NCI-H146 treated with DMSO at 0.1 percent for 48 hours (cell line): ENCODE data around the gene PLEKHA4.

Experiments
- DNase-seq: peaks from one replicate; lab custom pipeline; 2025; ENCODE audit not compliant: unreplicated experiment; lab: John Stamatoyannopoulos, UW

The PLEKHA4 gene

DNA sequence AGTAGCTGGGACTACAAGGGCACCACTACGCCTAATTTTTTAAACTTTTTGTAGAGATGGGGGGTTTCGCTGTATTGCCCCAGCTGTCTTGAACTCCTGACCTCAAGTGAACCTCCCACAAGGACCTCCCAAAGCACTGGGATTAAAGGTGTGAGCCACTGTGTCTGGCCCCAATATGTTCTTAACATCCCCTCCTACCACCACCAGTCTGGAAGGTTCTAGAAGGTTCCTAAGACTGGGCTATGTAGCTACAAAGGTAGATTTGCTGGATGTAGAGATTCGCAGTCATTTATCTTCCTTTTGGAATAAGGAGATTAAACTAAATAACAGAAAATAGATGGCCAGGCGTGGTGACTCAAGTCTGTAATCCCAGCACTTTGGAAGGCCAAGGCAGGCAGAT lies 37.5 kb downstream of the PLEKHA4 start:
- no peak for DNase-seq

DNA sequence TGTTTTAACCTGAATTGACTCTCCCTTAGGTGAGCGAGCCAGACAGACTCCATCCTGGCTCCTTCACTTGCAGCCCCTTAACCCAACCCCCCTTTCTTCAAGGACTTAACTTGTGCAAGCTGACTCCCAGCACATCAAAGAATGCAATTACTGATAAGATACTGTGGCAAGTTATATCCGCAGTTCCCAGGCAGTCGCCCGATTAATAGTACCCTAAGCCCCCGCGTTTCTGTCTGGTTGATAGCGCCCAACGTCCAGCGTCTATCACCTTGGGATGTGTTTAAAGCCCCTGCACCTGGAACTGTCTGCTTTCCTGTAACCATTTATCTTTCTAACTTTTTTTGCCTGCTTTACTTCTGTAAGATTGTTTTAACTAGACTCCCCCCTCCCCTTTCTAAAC lies 38.3 kb downstream of the PLEKHA4 start:
- DNase-seq: no peak

DNA sequence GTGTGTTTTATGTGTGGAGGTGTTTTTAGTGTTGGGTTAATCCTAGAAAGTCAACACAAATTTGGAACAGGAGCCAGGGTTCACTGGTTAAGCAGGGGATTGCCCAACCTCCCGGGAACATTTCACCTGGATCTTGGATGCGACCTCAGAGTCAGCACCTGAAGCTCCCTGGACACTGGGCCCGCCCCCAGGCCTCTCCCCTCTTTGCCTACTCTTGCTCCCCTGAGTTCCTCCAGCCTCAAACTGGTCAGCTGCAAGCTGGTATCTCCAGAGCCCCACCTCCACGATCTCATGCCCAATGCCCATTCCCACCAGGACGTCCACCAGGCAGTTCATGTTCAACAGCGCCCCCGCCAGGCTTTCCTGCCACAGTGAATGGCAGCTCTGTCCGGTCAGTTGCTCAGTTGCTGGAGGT lies 41.8 kb downstream of the PLEKHA4 start:
- DNase-seq: no peak

DNA sequence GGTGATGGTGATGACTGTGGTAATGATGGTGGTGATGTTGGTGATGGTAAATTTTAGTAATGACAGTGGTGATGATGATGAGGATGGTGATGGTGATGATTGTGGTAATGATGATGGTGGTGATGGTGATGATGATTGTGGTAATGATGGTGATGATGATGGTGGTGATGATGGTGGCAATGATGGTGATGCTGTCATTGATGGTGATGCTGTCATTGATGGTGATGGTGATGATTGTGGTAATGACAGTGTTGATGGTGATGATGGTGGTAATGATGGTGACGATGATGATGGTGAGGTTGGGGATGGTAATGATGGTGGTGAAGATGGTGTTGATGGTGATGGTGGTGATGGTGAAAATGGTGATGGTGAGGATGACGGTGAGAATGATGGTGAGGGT lies 45.9 kb downstream of the PLEKHA4 start:
- DNase-seq: no peak

DNA sequence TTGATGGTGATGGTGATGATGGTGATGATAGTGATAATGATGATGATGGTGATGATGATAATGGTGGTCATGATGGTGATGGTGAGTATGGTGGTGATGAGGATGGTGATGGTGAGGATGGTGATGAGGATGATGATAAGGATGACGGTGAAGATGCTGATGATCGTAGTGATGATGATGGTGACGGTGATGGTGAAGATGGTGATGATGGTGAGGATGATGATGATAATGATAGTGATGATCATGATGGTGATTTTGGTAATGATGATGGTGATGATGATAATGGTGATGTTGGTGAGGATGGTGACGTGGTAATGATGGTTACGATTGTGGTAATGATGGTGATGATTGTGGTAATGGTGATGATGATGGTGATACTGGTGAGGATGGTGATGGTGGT lies 46.8 kb downstream of the PLEKHA4 start:
- DNase-seq: no peak

DNA sequence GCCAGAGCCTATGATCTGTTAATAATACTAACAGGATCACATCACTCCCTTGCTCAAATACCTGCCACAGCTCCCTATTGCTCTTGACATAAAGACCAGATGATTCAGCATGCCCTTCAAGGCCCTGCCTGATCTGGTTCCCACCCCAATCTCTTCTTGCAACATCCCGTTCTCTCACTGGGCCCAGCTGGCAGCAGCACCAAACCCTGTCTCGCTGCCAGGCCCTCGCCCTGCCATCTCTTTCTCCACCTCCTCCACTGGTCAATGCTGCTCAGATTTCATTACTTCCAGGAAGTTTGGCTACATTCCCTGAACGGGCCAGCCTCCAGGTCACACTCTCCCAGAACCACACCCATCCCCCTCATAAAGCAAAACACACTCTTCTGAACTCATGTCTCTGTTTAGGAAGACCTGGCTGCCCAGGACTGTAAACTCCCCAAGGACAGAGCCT lies 49.0 kb downstream of the PLEKHA4 start:
- no peak for DNase-seq

DNA sequence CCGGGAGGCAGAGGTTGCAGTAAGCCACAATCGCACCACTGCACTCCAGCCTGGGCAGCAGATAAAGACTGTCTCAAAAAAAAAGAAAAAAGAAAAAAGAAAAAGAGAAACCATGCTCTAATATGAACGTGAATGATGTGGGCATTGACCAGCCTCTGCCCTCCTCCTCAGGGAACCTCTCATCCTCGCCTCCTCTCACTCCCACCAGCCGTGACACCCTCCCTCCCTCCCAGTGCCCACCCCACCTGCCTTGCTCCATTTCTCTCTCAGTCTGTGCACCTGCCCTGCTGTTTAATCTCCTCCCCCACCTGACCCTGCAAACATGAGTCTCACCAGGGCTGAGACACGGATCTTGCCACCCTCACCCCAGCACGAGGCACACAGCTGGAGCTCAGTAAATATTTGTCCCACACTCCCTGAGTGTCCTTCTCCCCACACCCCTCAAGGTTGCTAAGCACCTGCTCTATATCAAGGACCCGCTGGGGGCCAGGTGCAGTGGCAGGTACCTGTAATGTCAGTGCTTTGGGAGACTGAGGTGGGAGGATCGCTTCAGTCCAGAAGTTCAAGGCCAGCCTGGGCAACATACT lies 50.1 kb downstream of the PLEKHA4 start:
- DNase-seq: peak; percentile 99

DNA sequence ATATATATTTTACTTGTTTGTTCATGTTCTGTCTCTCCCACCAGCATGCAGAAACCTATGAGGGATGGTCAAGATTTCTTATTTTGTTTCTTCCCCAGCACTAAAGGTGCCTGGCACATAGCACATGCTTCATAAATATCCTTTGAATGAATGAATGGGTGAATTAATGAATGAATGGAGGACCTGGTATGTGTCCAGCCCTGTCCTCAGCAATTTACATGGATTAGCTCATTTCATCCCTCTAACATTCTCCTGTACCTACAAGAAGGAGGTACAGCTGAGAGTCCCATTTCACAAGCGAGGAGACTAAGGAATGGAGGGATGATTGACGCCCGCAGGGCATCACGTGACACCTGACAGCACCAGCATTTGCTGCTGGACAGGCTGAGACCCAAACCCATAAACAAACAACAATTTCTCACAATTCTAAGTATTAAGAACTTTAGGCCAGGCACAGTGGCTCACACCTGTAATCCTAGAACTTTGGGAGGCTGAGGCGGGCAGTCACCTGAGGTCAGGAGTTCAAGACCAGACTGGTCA lies 50.8 kb downstream of the PLEKHA4 start:
- no peak for DNase-seq

DNA sequence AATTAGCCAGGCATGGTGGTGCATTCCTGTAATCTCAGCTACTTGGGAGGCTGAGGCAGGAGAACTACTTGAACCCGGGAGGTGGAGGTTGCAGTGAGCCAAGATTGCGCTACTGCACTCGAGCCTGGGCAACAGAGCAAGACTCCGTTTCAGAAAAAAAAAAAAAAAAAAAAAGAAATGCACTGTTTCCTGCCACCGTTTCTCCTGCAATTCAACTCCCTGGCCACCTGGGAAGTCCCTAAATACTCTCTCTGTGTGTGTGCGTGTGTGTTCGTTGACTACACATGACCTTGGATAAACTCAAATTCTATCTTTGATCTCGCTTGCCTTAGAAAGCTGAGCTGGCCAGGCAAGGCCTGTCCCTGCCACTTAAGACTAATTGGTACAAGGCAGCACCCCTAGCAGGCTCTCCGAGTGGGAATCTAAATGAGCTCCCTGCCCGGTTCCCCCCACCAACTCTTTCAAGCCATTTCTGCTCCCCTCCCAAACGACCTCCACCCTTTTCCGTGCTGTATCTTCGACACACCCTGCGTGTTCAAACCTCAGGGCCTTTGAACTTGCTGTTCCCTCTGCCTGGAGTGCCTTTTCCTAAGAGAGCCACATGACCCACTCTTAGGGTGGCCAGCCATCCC lies 52.4 kb downstream of the PLEKHA4 start:
- peak; percentile 82 for DNase-seq

DNA sequence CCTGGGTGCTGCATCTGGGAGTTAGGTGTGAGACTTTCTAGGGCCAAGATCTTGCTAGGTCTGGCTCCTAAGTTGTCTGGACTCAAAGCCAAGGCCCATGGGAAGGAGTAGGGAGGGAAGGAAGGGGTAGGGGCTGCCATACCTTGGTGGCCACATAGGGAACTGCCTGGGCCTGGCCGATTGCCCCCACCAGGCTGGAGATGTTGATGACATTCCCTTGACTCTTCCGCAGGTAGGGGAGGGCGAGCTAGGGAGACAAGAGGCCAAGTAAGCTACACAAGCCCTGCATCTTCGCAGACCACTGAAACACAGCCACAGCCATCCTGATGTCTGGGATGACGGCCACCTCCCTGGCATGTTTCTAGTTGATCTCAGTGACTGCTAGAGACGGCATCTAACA lies 53.5 kb downstream of the PLEKHA4 start:
- no peak for DNase-seq

DNA sequence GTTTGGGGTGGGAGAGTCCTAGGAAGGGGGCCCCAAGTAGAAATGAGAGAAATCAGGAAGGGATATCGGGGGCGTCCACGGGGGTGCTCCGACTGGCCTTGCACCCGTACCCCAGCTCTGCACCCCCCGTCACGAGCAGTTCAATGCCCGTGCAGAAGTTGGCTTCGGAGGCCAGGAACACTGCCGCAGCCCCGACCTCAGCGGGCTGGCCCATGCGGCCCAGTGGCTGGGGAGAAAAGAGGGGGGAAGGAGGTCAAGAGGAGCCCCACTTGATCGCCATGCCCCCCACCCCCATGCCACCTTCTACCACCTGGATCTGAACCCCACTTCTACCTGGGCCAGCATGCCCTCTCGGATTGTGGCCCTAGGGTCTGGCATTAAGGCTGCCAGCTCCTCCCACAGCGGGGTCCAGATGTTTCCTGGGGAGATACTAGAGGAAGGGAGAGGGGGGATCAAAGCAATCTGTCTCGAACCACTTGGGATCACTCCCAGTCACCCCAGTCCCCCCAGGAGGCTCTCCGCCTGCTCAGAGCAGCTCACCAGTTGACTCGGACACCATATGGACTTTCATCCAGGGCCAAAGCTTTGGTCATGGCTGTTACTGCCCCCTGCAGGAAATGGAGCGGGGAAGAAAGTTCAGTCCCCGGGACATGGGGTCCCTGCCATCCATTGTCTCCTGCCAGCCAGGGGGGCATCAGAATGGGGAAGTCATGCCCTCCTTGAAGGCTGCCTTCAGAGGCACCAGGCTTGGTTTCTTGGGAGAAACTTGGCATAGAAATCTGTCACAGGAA lies 55.1 kb downstream of the PLEKHA4 start:
- DNase-seq: no peak

DNA sequence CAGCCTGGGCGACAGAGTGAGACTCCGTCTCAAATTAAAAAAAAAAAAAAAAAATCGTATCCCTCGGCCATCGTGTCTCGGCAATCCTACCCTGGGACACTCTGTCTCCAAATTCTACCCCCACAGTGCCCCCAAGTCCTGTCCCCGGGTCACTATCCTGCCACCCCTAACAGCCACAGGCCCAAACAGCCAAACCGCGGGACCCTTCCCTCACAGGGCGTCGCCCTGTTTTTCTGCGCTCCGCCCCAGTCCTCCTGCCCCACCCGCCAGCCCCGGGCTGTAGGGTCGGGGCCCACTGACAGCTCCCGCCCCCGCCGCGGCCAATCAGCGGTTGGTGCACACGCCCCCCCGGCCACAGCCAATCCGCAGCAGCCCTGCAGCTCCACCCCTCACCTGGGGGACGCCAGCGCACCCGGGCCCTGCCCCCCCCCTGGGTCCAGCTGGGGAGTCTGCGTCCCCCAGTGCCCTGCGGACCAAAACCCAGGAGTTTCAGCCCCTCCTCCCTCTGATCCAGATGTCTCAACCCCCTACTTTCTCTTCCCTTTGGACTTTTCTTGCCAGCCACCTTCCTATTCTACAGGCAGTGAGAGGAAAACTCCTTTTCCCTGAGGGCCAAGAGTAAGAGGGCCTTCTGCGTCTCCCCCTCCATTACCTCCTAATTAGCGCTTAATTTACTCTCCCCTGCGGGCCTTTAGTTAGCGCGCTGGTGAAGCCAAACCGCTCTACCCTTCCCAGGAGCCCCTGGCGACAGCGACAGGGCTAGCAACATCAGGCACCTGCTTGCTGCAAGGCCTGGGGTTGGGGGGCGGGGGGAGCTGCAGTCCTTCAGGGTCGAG lies 56.1 kb downstream of the PLEKHA4 start:
- DNase-seq: peak; percentile 92

DNA sequence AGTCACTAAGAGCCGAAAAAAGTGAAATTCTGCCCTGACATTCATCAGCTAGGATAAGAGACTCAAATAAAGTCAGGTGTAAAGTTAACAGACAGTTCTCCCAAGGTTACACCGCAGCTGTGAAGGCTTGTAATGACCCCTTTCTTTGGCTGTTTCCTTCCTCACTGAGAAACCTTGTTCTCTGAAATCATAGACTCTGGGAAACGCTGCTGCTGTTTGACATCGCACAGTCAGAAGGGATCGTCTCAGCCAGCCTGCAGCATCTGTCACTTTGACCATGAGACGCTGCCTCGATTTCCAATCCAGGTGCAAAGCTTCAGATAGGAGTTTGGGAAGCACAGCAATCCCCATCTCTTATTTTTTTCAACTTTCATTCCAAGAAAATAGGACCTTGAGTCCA lies 58.3 kb downstream of the PLEKHA4 start:
- DNase-seq: no peak

DNA sequence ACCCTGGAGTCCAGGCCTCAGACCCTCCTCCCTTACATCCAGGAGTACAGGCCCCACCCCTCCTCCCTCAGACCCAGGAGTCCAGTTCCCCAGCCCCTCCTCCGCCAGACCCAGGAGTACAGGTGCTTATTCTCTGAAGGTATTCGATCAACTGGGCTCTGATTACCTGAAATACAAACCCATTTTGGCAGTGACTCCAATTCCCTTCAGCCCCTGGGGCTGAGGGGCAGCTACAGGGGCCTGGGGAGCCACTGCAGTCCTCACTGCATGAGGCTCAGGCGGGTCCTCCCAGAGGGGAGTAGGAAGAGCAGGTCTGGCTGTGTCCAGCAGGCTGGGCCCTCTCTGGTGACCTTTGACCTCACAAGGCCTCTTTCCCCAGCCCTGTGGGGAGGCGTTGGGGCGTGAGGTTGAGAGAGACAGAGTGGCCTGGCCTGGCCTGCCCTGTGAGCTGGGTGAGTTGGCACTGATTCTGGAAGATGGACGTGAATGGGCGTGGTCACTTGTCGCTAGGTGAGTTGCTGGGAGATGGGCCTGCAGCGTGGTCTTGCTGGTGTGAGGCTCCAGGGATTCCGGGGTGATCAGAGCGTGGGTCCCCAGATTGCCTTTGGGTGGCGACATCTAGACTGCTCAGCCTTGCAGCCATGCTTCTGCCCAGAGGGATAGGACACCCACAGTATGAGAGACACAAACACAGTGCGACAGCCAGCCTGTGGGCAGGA lies 60.7 kb downstream of the PLEKHA4 start:
- DNase-seq: no peak

DNA sequence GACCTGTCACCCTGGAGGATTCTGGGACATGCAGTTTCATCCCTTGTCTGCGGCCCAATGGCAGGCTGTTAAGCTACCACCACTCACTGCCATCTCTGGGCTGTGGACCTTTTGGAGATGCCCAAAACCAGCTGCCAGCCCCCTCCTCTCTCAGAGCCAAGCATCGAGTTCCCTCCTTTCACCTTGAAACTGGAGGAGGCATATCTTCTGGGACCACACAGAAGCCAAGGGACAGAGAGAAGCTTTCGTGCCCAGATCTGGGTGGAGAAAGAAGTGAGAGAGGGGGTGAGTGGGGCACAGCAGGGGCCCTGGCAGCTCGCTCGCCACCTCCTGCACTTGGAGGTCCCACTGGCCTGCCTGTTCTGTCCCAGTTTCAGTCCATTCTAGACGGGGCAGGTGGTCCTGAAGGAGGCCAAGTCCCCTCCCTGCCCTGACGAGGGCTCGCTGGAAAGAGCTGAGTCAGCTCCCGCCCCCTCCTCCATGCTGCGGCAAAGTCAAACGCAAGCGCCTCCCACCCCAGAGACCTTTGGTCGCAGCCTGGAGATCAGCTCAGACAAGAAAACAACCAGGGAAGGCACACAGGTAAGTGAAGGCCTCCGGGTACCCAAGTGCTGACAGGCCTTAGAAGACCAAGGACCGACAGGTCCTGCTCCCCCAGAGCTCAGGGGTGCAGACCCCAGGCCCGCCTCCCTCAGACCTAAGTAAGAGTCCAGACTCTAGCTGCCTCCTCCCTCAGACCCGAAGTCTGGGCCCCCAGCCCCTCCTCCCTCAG lies 61.4 kb downstream of the PLEKHA4 start:
- no peak for DNase-seq

DNA sequence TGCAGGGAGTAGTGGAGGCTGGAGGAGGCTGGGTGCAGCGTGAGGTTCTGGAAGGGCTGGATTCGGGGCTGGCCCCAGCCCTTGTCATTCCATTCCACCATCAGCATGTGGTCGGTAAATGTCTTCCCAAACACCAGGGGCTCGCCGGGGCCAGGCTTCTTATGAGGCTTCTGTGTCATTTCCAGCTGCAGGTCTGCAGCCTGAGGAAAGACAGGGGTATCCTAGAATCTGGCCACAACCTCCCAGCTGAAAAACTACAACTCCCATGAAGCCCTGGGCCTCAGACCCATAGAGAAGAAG lies 61.9 kb downstream of the PLEKHA4 start:
- no peak for DNase-seq

DNA sequence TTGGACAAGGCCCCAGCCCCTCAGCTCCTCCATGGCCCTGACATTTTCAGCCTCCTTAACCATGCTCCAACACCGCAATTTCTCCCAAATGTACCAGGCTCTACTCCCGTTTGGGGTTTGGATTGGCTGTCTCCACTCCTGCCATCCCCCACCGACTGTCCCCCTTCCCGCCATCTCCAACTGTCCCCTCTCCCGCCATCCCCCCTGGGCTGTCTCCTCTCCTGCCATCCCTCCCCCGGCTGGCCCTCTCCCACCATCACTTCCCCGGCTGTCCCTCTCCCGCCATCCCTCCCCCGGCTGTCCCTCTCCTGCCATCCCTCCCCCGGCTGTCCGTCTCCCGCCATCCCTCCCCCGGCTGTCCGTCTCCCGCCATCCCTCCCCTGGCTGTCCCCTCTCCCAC lies 63.0 kb downstream of the PLEKHA4 start:
- no peak for DNase-seq

DNA sequence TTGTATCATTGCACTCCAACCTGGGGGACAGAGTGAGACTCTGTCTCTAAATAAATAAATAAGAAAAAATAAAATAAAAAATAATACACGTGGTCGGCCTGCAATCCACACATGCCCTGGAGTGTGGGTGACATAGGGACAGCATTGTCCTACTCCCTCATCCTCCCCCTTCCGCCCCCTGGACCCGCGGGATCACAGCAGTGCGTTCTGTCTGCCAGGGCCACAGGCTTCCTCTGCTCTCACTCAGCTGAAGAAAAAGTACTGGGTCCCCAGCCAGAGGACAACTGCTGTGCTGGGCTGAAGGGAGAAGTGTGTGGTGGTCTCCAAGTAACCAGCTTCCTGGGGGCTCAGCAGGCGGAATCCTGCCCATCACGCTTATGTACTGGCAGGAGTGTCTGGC lies 63.9 kb downstream of the PLEKHA4 start:
- no peak for DNase-seq

DNA sequence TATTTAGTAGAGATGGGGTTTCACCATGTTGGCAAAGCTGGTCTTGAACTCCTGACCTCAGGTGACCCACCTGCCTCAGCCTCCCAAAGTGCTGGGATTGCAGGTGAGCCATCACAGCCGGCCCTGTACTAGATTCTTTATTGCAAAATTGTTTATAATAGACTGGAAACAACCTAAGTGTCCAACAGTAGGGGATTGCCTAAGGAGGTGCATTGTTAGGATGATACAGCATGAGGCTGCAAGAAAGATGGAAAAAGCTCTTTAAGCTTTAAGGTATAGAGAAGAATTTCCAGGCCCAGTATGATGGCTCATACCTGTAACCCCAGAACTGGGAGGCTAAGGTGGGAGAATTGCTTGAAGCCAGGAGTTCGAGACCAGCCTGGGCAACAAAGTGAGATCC lies 65.8 kb downstream of the PLEKHA4 start:
- no peak for DNase-seq
